HL-60/S4 (cell line): ENCODE measurements around the gene VSIG10.
"Not testable (repeated sequence)": the region's sequence is repeated elsewhere in the genome, so short reads cannot be mapped to it uniquely, and the experiment has no call there.

Experiments used
- in situ Hi-C: fragments of 300-500 bp; cut with MboI; formaldehyde crosslinking; loops from 2 replicates; pipeline ENCODE4 v1.14.3; 2022; ENCODE audit warnings: low sequenced_read_pairs

VSIG10 gene

GRCh38 chr12:118035190-118036041 lies 68.4 kb downstream of the VSIG10 start:
- in situ Hi-C loops, result no loop called here

- in situ Hi-C loops, result no loop called here
Observed at GRCh38 chr12:118034429-118035189, 69.2 kb downstream of the VSIG10 start.

DNA sequence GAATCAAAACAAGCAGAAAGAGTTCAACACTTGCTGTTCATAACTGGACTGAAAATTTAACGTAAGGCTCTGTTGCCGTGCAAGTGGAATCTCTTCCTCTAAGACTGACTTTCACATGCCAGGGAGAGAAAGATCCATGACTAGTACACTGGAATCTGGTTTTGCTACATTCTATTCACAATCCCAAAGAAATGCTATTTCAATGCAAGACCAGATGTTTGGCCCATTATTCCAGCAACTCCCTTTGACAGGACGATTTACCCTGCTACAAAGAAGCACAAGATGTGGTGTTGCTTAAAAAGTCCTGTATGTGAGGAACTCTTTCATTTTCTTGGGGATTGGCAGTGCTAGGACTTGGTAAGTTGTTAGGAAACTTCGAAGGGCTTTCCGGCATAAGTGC lies 69.9 kb downstream of the VSIG10 start:
- in situ Hi-C loops, result no loop called here

GRCh38 chr12:118033323-118033722 lies 70.5 kb downstream of the VSIG10 start:
- in situ Hi-C loops, result no loop called here

GRCh38 chr12:118032188-118032587 lies 71.6 kb downstream of the VSIG10 start:
- in situ Hi-C loops, result no loop called here

- in situ Hi-C loops, result no loop called here
Observed at GRCh38 chr12:118029166-118029565, 74.6 kb downstream of the VSIG10 start.

GRCh38 chr12:118025168-118025567 lies 78.6 kb downstream of the VSIG10 start:
- in situ Hi-C loops, result no loop called here

- in situ Hi-C loops, result no loop called here
Observed at GRCh38 chr12:118023301-118023860, 80.4 kb downstream of the VSIG10 start.

GRCh38 chr12:118022728-118023109 lies 81.1 kb downstream of the VSIG10 start:
- in situ Hi-C loops, result no loop called here

GRCh38 chr12:118022097-118022727 lies 81.6 kb downstream of the VSIG10 start:
- in situ Hi-C loops, result not testable (repeated sequence)

DNA sequence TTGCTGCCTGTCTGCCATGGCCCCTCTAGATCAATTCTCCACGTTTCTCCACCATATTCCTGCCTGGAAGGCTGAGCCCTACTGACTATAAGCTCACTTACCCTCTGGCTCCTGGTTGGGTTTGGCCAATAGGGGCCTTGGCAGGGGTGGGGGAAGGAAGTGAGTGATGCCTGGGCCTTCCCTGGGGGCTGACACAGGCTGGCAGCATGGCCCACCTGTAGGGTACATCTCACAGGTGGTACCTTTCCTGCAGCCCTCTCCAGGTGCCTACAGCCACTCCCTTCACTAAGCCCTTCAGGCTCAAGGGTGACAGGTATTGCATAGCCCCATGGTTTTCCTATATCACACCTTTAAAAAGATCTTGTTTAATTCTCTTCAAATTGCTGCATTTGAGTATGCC lies 83.8 kb downstream of the VSIG10 start:
- in situ Hi-C loops, result no loop called here

- in situ Hi-C loops, result no loop called here
Observed at GRCh38 chr12:118017926-118018325, 85.9 kb downstream of the VSIG10 start.

DNA sequence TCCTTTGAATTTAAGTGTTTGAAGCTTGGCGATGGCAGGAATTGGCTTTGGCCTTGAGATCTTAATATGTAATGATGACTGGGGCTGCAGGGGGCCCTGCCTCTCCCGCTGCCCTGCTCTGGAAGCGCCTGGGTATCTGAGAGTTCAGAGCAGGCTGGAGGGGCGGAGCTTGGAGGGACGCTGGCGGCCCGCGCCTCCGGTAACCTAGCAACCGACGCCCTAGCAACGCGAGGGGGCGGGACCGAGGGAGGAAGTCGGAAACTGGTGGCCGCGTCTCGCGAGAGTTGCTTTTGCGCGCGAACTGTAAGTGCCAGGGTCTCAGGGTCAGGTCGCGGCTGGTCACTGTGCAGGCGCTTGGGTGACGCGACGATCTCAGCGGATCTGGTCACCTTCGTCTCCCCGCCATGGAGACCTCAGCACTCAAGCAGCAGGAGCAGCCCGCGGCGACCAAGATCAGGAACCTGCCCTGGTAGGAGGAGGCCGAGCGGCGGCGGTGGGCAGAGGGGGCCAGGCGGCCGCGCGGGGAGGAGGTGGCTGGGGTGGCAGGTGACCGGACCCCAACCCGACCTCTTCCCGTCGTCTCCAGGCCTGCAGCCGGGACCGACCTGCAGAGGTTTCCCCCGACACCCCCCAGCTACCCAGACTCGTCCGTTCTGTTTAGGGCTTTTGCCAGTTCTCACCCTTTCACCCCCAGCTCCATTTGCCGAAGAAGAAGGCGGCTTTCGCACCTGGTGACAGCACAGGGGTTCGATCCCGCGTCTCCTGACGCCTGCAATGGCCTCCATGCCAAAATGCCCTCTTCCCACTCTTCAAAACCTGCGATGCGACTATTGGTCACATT lies 87.2 kb downstream of the VSIG10 start, which contains the start of gene RFC5:
TSS of gene RFC5 (plus strand) at position 280 of the 841 bp plus-strand sequence. CDS start at position 405, 125 bp downstream.
- in situ Hi-C loops, result no loop called here

DNA sequence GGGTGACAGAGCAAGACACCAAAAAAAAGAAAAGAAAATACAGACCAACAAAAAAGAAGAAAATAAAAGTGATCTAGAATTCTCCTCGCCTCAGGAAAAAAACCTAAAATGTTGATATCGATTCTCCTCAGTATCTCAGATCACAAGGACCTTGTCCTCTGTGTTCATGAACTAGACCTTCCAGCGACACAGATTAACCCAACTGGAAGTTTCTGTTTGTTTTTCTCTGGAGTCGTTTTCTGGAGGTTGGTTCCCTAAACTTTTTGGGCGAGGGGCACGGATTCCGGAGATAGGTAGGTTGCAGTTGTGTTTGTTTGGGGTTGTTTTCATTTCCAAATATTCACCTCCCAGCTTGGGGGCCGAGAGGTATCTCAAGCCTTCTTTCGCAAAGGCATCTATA lies 87.9 kb downstream of the VSIG10 start:
- in situ Hi-C loops, result no loop called here

GRCh38 chr12:118015306-118015705 lies 88.5 kb downstream of the VSIG10 start:
- in situ Hi-C loops, result no loop called here
